Astrocyte (in vitro differentiated cells and primary cell): ENCODE results near the gene SNX30. TPM values are rescaled to one million over a fixed set of nuclear protein-coding genes. Genes with fewer than 3 reads are reported as not detected.

Source experiments
- DNase-seq: peaks from one replicate; pipeline ENCODE4 v3.0.0-alpha.2; 2010; ENCODE audit warnings: low read depth
- FAIRE-seq: peaks from 2 replicates; lab custom pipeline; 2011; peaks lifted over from hg19 to GRCh38; lab: Jason Lieb, UNC
- H2AFZ ChIP-seq: 2 replicates; pipeline ENCODE4 v1.6.0; 2012; ENCODE audit warnings: low read depth, low read length, inconsistent platforms
- H3K27ac ChIP-seq: 2 replicates; pipeline ENCODE4 v1.5.1; 2011; ENCODE audit warnings: low read depth, low read length, inconsistent platforms
- H3K27me3 ChIP-seq: 2 replicates; pipeline ENCODE4 v1.6.0; 2011; ENCODE audit warnings: low read length, inconsistent platforms; ENCODE audit not compliant: insufficient read depth
- H3K36me3 ChIP-seq: 2 replicates; pipeline ENCODE4 v1.5.1; 2011; ENCODE audit warnings: low read length, inconsistent platforms; ENCODE audit not compliant: insufficient read depth
- H3K4me1 ChIP-seq: 2 replicates; pipeline ENCODE4 v1.5.1; 2011; ENCODE audit warnings: low read length, inconsistent platforms; ENCODE audit not compliant: insufficient read depth
- H3K4me2 ChIP-seq: 2 replicates; pipeline ENCODE4 v1.6.0; 2012; ENCODE audit warnings: low read length, inconsistent platforms
- H3K4me3 ChIP-seq: 2 replicates; pipeline ENCODE4 v1.5.1; 2011; ENCODE audit warnings: low read depth, mild to moderate bottlenecking, low read length, inconsistent platforms; ENCODE audit not compliant: insufficient read depth
- H3K79me2 ChIP-seq: 2 replicates; pipeline ENCODE4 v1.6.0; 2012; ENCODE audit warnings: mild to moderate bottlenecking, low read length, inconsistent platforms; ENCODE audit not compliant: insufficient read depth
- H3K9ac ChIP-seq: 2 replicates; pipeline ENCODE4 v1.6.0; 2012; ENCODE audit warnings: mild to moderate bottlenecking, low read length, inconsistent platforms
- H3K9me3 ChIP-seq: 2 replicates; pipeline ENCODE4 v1.5.1; 2012; ENCODE audit warnings: low read depth, mild to moderate bottlenecking, low read length, inconsistent platforms; ENCODE audit not compliant: insufficient read depth
- H4K20me1 ChIP-seq: 2 replicates; pipeline ENCODE4 v1.6.0; 2012; ENCODE audit warnings: low read length, inconsistent platforms; ENCODE audit not compliant: insufficient read depth
- H3K27ac Mint-ChIP-seq: one replicate; pipeline ENCODE4 v1.8.0; 2021; ENCODE audit warnings: mild to moderate bottlenecking, mixed read lengths; ENCODE audit not compliant: unreplicated experiment
- H3K27me3 Mint-ChIP-seq: one replicate; pipeline ENCODE4 v1.8.0; 2021; ENCODE audit warnings: low read depth, mixed read lengths; ENCODE audit not compliant: unreplicated experiment
- H3K36me3 Mint-ChIP-seq: one replicate; pipeline ENCODE4 v1.8.0; 2021; ENCODE audit warnings: low read depth, mixed read lengths; ENCODE audit not compliant: unreplicated experiment
- H3K4me1 Mint-ChIP-seq: one replicate; pipeline ENCODE4 v1.8.0; 2021; ENCODE audit warnings: low read depth, mixed read lengths; ENCODE audit not compliant: unreplicated experiment
- H3K4me3 Mint-ChIP-seq: one replicate; pipeline ENCODE4 v1.8.0; 2021; ENCODE audit warnings: mild to moderate bottlenecking, moderate library complexity, mixed read lengths; ENCODE audit not compliant: unreplicated experiment
- H3K9me3 Mint-ChIP-seq: one replicate; pipeline ENCODE4 v1.8.0; 2021; ENCODE audit warnings: mild to moderate bottlenecking, mixed read lengths; ENCODE audit not compliant: unreplicated experiment
- CTCF ChIP-seq: IDR thresholded peaks from 2 replicates; pipeline ENCODE4 v1.5.1; 2011; ENCODE audit warnings: low read depth, mild to moderate bottlenecking, inconsistent platforms, low read length, moderate library complexity; ENCODE audit not compliant: insufficient read depth
- EZH2 ChIP-seq: IDR thresholded peaks from 2 replicates; pipeline ENCODE4 v1.6.1; 2012; ENCODE audit warnings: mild to moderate bottlenecking, low read length, inconsistent platforms; ENCODE audit not compliant: insufficient read depth
- total RNA-seq: library from RNA; stranded (reverse); gene quantifications from 2 replicates; pipeline ENCODE4 v1.2.1, GENCODE V29; 2021

SNX30 gene
- total RNA-seq, 1 donor from 2014 or later: 12.8 TPM

DNA sequence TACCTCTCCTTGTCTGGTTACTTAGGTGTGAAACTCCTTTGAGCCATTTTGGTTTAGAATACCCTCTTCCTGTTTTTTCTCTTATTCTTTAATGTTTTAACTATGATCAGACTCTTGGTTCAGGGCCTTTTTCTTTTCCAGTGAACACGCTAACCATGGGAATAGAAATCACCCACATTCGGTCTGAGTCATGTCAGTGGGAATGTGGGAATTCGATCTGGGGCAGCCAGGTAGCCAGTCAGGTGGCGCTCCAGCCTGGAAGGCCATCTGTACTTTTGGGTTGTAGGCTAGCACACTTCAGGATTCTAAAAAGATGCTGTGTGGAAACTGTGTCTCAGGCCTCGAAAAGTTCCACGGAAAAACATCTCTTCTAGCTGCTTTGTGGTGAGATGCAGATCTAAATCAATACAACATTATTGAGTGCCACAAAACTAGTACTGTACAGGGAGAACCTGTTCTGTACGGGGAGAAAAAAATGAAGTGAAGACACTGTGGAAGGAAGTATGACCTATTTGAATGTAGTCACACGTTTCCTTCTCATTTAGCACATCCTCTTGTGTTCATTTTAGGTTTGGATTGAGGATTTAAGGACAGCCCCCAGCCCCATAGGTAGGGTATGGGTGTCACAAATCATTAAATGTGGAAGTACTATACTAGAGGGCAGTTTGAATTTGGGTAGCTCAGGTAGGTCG, 36.4 kb downstream of the SNX30 start:
- Histone ChIP-seq H3K4me3 (no peak overlapping the region), H2AFZ (no peak overlapping the region), H3K9ac (no peak overlapping the region), H3K4me1 (peaks cover 7% of the 10 kb centered on the region), H3K36me3 (no peaks in the 10 kb centered on the region), H3K79me2 (peaks cover 16% of the 10 kb centered on the region), H3K27ac (no peak overlapping the region), H3K27me3 (no peaks in the 10 kb centered on the region), H4K20me1 (peaks cover 22% of the 10 kb centered on the region), H3K9me3 (no peaks in the 10 kb centered on the region), H3K4me2 (no peak overlapping the region)
- no peaks in the 10 kb centered on the region for H3K36me3 Mint-ChIP-seq
- no peak for DNase-seq
- H3K27me3 Mint-ChIP-seq: no peaks in the 10 kb centered on the region
- H3K4me3 Mint-ChIP-seq: no peak overlapping the region
- peaks cover 42% of the 10 kb centered on the region for H3K4me1 Mint-ChIP-seq
- TF ChIP-seq CTCF (no peak), EZH2 (no peak)
- no peaks in the 10 kb centered on the region for H3K9me3 Mint-ChIP-seq
- H3K27ac Mint-ChIP-seq: no peak overlapping the region
- no peak for FAIRE-seq

- TF ChIP-seq EZH2 (no peak), CTCF (no peak)
- Mint-ChIP-seq H3K9me3 (no peaks in the 10 kb centered on the region), H3K4me1 (peaks cover 42% of the 10 kb centered on the region), H3K27ac (no peak overlapping the region), H3K27me3 (no peaks in the 10 kb centered on the region), H3K4me3 (no peak overlapping the region), H3K36me3 (no peaks in the 10 kb centered on the region)
- Histone ChIP-seq H3K27ac (no peak overlapping the region), H3K4me1 (peaks cover 7% of the 10 kb centered on the region), H3K9me3 (no peaks in the 10 kb centered on the region), H4K20me1 (peaks cover 14% of the 10 kb centered on the region), H3K4me2 (no peak overlapping the region), H3K9ac (no peak overlapping the region), H3K79me2 (peaks cover 16% of the 10 kb centered on the region), H3K27me3 (no peaks in the 10 kb centered on the region), H2AFZ (no peak overlapping the region), H3K4me3 (no peak overlapping the region), H3K36me3 (no peaks in the 10 kb centered on the region)
- DNase-seq (no peak), FAIRE-seq (no peak)
These were observed 37.4 kb downstream of the SNX30 start for GRCh38 chr9:112787978-112788377.

DNA sequence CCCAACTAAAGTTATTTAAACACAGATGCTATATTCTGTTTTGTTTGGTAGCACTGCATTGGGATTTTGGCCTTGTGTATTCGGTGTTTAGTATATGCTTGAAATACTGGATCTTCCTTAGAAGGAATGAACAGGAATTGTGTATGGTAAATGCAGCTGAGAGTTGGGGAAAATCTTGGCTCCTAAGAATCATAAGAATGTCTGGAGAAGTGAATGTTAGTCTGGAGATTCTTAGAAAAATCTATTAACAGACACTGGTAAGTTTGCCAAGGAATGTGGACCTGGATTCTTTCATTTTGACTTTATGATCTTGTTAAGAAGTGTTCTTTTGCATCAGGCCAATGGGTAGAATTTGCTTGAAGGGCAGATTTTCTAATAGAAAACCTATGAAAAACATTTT, 38.9 kb downstream of the SNX30 start:
- H3K4me1 Mint-ChIP-seq: peaks cover 36% of the 10 kb centered on the region

More for the DNA sequence above, 38.9 kb downstream of the SNX30 start:
- H3K9me3 ChIP-seq: no peaks in the 10 kb centered on the region
- H3K36me3 Mint-ChIP-seq: no peaks in the 10 kb centered on the region
- H3K27me3 Mint-ChIP-seq: no peaks in the 10 kb centered on the region
- peaks cover 7% of the 10 kb centered on the region for H4K20me1 ChIP-seq
- peaks cover 4% of the 10 kb centered on the region for H3K4me1 ChIP-seq
- H3K27ac ChIP-seq: peak overlapping the region; percentile 4
- H3K27ac Mint-ChIP-seq: peak overlapping the region; percentile 87
- no peaks in the 10 kb centered on the region for H3K27me3 ChIP-seq
- no peak overlapping the region for H3K9ac ChIP-seq
- FAIRE-seq: peak; percentile 43
- peak overlapping the region; percentile 5 for H3K4me2 ChIP-seq
- peaks cover 13% of the 10 kb centered on the region for H3K79me2 ChIP-seq
- no peak overlapping the region for H3K4me3 Mint-ChIP-seq
- DNase-seq: peak; percentile 87
- H2AFZ ChIP-seq: no peak overlapping the region
- TF ChIP-seq EZH2 (no peak), CTCF (no peak)
- H3K9me3 Mint-ChIP-seq: no peaks in the 10 kb centered on the region
- H3K36me3 ChIP-seq: no peaks in the 10 kb centered on the region
- no peak overlapping the region for H3K4me3 ChIP-seq
